Measurements from ENCODE around the gene OR2F1. TPM values are rescaled to one million over a fixed set of nuclear protein-coding genes. Genes with fewer than 3 reads are reported as not detected.

OR2F1 gene
- not detected in 2 replicates for total RNA-seq

GRCh38 chr7:143954544-143954943, at the start of gene OR2F1:
OR2F1 (plus strand) TSS chr7:143954844; CDS start chr7:143959971, 5,127 bp downstream.

GRCh38 chr7:143934526-143935325, 19.9 kb upstream of the OR2F1 start, which contains the start of gene OR2F2:
OR2F2 (plus strand) TSS chr7:143935233; CDS start chr7:143935233, 0 bp downstream.

GRCh38 chr7:144000020-144000419, 45.4 kb downstream of the OR2F1 start, which contains the start of gene OR6B1:
OR6B1 (plus strand) TSS chr7:144000320; CDS start chr7:144003997, 3,677 bp downstream.

Other genes with a start within 250 kb of the OR2F1 start
- gene CTAGE6, start 197.1 kb upstream of the OR2F1 start, total RNA-seq = under 0.01 and 0.46 TPM in 2 replicates
- gene TCAF1, start 52.7 kb upstream of the OR2F1 start, total RNA-seq = 34.8 and 43.9 TPM in 2 replicates
- gene OR2F2, start 19.6 kb upstream of the OR2F1 start, total RNA-seq = not detected in 2 replicates
- gene OR6B1, start 45.5 kb downstream of the OR2F1 start, total RNA-seq = not detected in 2 replicates
- not detected in 2 replicates for gene OR2A5, start 94.1 kb downstream of the OR2F1 start, total RNA-seq
- gene OR2A25, start 115.0 kb downstream of the OR2F1 start, total RNA-seq = not detected in 2 replicates
- gene OR2A12, start 131.4 kb downstream of the OR2F1 start, total RNA-seq = not detected in 2 replicates
- gene OR2A2, start 154.7 kb downstream of the OR2F1 start, total RNA-seq = not detected in 2 replicates
- gene OR2A14, start 168.3 kb downstream of the OR2F1 start, total RNA-seq = not detected in 2 replicates
- gene CTAGE4, start 228.6 kb downstream of the OR2F1 start, total RNA-seq = 0.30 TPM in 1 of 2 replicates, not detected in the other
- gene ARHGEF35, start 241.0 kb downstream of the OR2F1 start, total RNA-seq = 0.32 and 0.91 TPM in 2 replicates

Data from epithelial cell of umbilical artery (primary cell).